ENCODE measurements around the gene PPFIBP2. TPM values are rescaled to one million over a fixed set of nuclear protein-coding genes. Genes with fewer than 3 reads are reported as not detected.

Gene PPFIBP2
- total and polyA plus RNA-seq, 10 of the 15 experiments (the other 5 are each of a cell fraction or from before 2014, with no cell fraction given), result 17.3 to 56.3 (median 39.2) TPM

- no peak for TF ChIP-seq ELK1 (IDR thresholded peaks at IDR 0.05; ENCODE audit: low read depth, low read length)
- TF ChIP-seq EZH2 (IDR thresholded peaks at IDR 0.05; ENCODE audit: borderline replicate concordance, control insufficient read depth, low read depth, low read length), result no peak
- TF ChIP-seq HDAC2 (IDR thresholded peaks at IDR 0.05), result no peak
- TF ChIP-seq MLLT1 (IDR thresholded peaks at IDR 0.05), result no peak
- TF ChIP-seq NRF1 (conservative IDR thresholded peaks at IDR 0.05; ENCODE audit: low read depth, low read length), result no peak
- TF ChIP-seq ZNF274 (IDR thresholded peaks at IDR 0.05; ENCODE audit: insufficient read depth, insufficient read length), result no peak
- no peak for TF ChIP-seq CUX1 (IDR thresholded peaks at IDR 0.05; ENCODE audit: insufficient replicate concordance, low read depth, low read length)
- no peak for TF ChIP-seq FOXM1 (IDR thresholded peaks at IDR 0.05; ENCODE audit: low read depth, low read length)
These were observed 89.4 kb downstream of the PPFIBP2 start (continued) for GRCh38 chr11:7603031-7603781.

Data from GM12878 (cell line).